HL-60 (cell line): Measurements from ENCODE around the gene SLC28A2.

Experiments
- DNase-seq, 2 experiments: peaks; one replicate each; pipeline ENCODE4 v3.0.0-alpha.2; 2010 to 2020; ENCODE audit warnings: low read depth in 1 of 2, low spot score in 1 of 2
- H3K27ac ChIP-seq: fragments of 250-450 bp; sonication (Bioruptor Pico); replicated peaks from 2 replicates; pipeline ENCODE4 v1.5.1; 2020; ENCODE audit warnings: mild to moderate bottlenecking, moderate library complexity
- H3K27me3 ChIP-seq: fragments of 250-450 bp; sonication (Bioruptor Pico); 2 replicates; pipeline ENCODE4 v1.5.1; 2021; ENCODE audit warnings: mild to moderate bottlenecking, moderate library complexity; ENCODE audit not compliant: insufficient read depth, poor library complexity, severe bottlenecking
- H3K4me3 ChIP-seq: replicated peaks from 2 replicates; pipeline ENCODE4 v1.5.1; 2011; ENCODE audit warnings: mild to moderate bottlenecking, control low read depth, low read length; ENCODE audit not compliant: insufficient read depth
- CTCF ChIP-seq: IDR thresholded peaks from one replicate; pipeline ENCODE4 v1.5.1; 2011; ENCODE audit warnings: low read length, control low read depth, inconsistent platforms; ENCODE audit not compliant: insufficient read depth
- GABPA ChIP-seq: IDR thresholded peaks from 2 replicates; pipeline ENCODE4 v1.6.1; 2012; ENCODE audit warnings: low read depth
- POLR2AphosphoS5 ChIP-seq: IDR thresholded peaks from 2 replicates; pipeline ENCODE4 v1.6.1; 2012; ENCODE audit warnings: low read depth
- REST ChIP-seq: IDR thresholded peaks from 2 replicates; pipeline ENCODE4 v1.6.1; 2012; ENCODE audit warnings: low read depth; ENCODE audit not compliant: insufficient replicate concordance
- SPI1 ChIP-seq: IDR thresholded peaks from 2 replicates; pipeline ENCODE4 v1.6.1; 2012; ENCODE audit warnings: low read depth, mild to moderate bottlenecking, borderline replicate concordance

Gene SLC28A2

GRCh38 chr15:45225506-45226273 is 26.3 kb upstream of the SLC28A2 start:
- Histone ChIP-seq H3K27ac (no peak overlapping the region), H3K4me3 (no peak overlapping the region), H3K27me3 (peaks cover 6% of the 10 kb centered on the region)
- DNase-seq: no peak
- TF ChIP-seq POLR2AphosphoS5: no peak
- no peak for TF ChIP-seq CTCF
- no peak for TF ChIP-seq SPI1
- no peak for TF ChIP-seq GABPA
- TF ChIP-seq REST: no peak

- no peak overlapping the region for H3K4me3 ChIP-seq
- no peak overlapping the region for H3K27ac ChIP-seq
- no peak for TF ChIP-seq REST
- TF ChIP-seq CTCF: no peak
- no peak for DNase-seq
- H3K27me3 ChIP-seq: no peaks in the 10 kb centered on the region
These were observed 23.1 kb upstream of the SLC28A2 start for GRCh38 chr15:45228931-45229330.

GRCh38 chr15:45230245-45230965 is 21.6 kb upstream of the SLC28A2 start:
- H3K27me3 ChIP-seq: no peaks in the 10 kb centered on the region
- no peak overlapping the region for H3K4me3 ChIP-seq
- H3K27ac ChIP-seq: no peak overlapping the region
- DNase-seq: no peak
- TF ChIP-seq REST: no peak
- no peak for TF ChIP-seq GABPA
- TF ChIP-seq CTCF: no peak
- no peak for TF ChIP-seq POLR2AphosphoS5
